Stomach (tissue), 4 donors: ENCODE data around the gene GPC2.

Experiments
- EP300 ChIP-seq: sonication (generic); formaldehyde crosslinking; IDR thresholded peaks from one replicate; pipeline ENCODE4 v1.6.1; 2017; ENCODE audit warnings: antibody characterized with exemption
- POLR2AphosphoS5 ChIP-seq, 3 donors: sonication (generic); formaldehyde crosslinking; IDR thresholded peaks; one replicate each; pipeline ENCODE4 v1.6.1; 2016; ENCODE audit warnings: antibody characterized with exemption in 3 of 3

- TF ChIP-seq POLR2AphosphoS5 (IDR thresholded peaks at IDR 0.05) = no peak
- no peak for TF ChIP-seq EP300
Measured at GRCh38 chr7:100126239-100126930, 50.8 kb downstream of the GPC2 start.
